Measurements from ENCODE around the gene JAG2.

The JAG2 gene

DNA sequence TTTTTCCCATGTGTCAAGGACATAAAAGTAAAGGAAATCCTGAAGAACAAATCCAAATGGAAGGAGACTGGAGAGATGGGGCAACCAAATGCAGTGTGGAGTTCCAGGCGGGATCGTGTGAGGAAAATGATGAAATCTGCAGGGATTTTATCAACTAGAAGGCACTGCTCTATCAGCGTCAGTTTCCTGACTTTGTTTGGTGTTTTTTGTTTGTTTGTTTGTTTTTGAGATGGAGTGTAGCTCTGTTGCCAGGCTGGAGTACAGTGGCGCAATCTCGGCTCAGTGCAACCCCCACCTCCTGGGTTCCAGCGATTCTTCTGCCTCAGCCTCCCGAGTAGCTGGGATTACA is 60.1 kb downstream of the JAG2 start:
- no peak for DNase-seq

DNA sequence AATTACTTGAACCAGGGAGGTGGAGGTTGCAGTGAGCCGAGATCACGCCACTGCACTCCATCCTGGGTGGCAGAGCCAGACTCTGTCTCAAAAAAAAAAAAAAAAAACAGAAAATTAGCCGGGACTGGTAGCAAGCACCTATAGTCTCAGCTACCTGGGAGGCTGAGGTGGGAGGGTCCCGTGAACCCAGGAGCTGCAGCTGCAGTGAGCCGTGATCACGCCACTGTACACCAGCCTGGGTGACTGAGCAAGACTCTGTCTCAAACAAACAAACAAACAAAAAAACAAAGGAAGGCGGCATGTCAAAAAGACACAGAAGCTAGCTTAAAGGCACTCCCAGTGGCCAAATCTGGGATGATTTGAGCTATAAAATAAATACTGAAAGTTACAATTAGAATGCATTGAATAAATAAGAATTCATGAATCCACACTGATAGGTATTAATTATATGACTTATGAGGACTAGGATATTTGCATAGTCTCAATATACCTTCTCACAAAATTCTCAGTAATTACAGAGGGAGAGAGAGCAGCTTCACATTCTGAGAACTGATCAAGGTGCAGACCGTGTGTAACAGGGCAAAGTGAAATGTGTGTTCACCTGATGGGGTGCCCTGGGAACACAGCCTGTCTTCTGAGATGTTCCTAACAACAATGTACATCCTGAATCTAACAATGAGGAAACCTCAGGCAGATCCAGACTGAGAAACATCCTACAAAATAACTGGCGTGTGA is 60.6 kb downstream of the JAG2 start:
- DNase-seq = no peak

DNA sequence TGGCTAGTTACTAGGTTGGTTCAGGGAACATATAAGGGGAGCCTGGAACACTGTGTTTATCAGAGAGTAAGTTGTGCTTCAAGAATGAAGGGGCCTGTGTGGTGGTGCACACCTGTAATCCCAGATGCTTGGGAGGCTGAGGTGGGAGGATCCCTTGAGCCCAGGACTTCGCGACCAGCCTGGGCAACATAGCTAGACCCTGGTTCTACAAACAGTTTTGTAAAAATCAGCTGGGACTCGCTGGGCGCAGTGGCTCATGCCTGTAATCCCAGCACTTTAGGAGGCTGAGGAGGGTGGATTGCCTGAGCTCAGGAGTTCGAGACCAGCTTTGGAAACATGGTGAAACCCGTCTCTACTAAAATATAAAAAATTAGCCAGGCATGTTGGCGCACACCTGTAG is 61.2 kb downstream of the JAG2 start:
- no peak for DNase-seq

DNA sequence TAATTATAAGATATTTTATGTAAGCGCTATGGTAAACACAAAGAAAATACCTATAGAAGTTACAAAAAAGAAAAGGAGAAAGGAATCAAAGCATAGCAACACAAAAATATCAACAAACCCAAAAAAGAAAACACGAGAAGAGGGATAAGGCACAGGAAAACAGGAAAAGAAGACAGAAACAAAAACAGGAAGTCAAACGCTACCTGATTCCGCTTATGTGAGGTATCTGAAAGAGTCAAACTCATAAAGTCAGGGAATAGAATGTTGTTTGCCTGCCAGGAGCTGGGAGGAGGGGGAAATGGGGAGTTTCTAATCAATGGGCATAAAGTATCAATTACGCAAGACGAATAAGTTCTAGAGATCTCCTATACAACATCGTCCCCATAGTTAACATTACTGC is 63.4 kb downstream of the JAG2 start:
- DNase-seq = no peak

- no peak for DNase-seq
Observed at GRCh38 chr14:105102893-105103292, 65.7 kb downstream of the JAG2 start.

- no peak for DNase-seq
Observed at GRCh38 chr14:105102361-105102870, 66.2 kb downstream of the JAG2 start.

DNA sequence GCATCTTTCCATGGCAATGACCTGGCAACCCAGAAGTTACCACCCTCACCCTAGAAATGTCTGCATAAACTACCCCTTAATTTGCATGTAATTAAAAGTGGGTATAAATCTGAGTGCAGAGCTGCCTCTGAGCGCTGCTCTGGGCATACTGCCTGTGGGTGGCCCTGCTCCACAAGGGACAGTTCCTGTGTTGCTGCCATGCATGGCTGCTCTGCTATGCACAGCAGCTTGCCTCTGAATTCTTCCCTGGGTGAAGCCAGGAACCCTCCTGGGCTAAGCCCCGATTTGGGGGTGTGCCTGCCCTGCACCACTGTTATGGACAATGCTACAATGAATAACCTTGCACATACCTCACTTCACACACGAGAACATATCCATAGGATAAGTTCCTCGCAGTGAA is 67.7 kb downstream of the JAG2 start:
- no peak for DNase-seq

DNA sequence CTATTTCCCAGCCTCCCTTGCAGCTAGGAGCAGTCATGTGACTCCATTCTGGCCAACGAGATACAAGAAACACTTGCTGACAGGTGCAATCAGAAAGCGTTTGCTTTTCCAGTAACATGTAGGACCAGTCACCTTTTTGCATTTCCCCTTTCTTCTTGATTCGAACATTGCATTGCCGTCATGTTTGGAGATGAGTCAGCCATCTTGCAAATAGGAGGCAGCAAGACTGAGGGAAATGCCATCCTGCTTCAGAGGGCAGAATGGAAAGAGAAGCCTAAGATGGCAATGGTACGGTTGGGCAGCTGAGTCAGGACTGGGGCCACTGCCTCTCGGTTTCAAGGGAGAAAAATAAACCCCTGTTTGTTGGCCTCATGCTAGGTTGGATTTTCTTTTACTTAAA is 68.8 kb downstream of the JAG2 start:
- no peak for DNase-seq

GRCh38 chr14:105098316-105098715 is 70.3 kb downstream of the JAG2 start:
- no peak for DNase-seq

DNA sequence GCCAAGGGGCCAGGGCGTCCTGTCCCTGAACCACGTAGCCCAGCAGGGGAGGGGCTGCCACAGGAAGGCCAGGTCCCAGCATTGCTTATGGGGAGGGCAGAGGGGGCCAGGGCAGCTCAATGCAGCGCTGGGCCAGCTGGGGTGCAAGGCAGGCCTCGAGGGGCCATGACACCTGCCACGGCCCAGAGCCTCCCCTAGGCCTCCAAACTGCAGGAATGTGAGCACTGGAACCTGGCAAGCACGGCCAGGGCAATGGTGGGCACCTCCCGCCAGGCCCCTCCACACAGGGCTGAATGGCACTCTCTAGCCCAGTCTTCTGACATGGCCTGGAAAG is 70.8 kb downstream of the JAG2 start:
- no peak for DNase-seq

GRCh38 chr14:105096206-105096875 is 72.2 kb downstream of the JAG2 start:
- no peak for DNase-seq

- no peak for DNase-seq
Observed at GRCh38 chr14:105095236-105095805, 73.3 kb downstream of the JAG2 start.

DNA sequence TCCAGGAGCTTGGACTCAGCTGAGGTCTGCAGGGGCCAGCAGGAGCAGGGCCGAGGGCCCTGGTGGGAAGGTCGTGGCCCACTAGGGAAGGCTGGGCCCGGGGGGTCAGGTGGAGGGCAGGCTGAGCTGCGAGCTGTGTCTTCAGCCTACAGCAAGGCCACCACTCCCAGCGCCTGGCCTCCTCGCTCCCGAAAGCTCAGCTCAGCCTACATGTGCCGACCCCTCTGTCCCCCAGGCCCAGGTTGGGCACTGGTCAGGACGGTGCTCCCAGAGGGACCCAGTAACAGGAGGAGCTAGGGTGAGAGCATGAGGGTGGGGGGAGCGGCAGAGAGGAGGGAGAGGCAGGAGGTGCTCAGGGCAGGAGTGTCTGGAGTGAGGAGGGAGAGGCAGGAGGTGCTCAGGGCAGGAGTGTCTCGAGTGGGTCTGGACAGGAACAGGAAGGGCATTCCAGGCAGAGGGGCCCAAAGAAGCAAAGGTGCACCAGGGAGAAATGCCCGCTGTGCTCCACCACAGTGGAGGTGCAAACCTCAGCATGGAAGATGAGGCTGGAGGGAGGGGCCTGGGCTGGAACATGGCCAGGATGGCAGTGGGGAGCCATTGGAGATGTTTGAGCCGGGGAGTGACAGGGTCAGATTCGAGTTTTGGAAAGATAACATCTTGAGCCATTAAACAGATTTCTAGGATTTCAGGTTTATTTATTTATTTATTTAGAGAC is 74.2 kb downstream of the JAG2 start:
- no peak for DNase-seq

- peak; percentile 75 for DNase-seq
Observed at GRCh38 chr14:105093431-105094192, 75.0 kb downstream of the JAG2 start.

- peak; percentile 39 for DNase-seq
Observed at GRCh38 chr14:105093038-105093430, 75.5 kb downstream of the JAG2 start.

- no peak for DNase-seq
Observed at GRCh38 chr14:105092171-105093037, 76.2 kb downstream of the JAG2 start.

DNA sequence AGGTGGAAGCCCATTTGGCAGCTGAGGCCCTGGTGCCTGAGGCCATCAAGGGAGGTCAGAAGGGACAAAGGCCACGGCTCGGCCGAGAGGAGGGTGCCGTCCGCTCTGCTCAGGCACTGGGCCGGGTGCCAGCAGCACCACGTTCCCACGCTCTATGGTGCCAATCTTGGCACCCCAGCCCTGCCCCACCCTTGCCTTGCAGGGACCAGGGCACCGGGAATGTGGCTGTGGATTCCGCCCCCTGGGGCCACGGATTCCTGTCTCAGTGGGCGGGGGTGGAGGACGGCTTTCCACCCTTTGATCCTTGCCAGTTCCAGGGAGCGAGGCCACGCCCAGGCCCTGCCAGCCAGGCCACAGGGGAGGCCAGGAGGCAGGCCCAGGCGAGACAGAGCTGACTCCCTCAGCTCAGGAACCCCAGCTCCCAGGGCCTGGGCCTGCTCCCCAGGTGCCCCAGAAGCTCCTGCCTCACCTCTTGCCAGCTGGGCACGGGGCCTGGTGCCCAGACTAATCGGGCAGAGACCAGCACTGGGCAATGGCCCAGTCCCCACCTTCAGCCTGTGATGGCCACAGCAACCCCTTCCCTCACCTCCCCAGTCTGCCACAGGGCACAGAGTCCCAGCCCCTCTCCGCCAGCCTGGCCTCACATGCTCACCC is 76.9 kb downstream of the JAG2 start:
- DNase-seq = no peak

- DNase-seq = no peak
Observed at GRCh38 chr14:105091054-105091516, 77.5 kb downstream of the JAG2 start.

All from activated CD4-positive, alpha-beta T cell treated with anti-CD3 and anti-CD28 coated beads, Interleukin-2, amount 50 U/mL, for 16 hours (primary cell).